Hepatocyte (in vitro differentiated cells): ENCODE data around the gene HCN2.

ENCODE experiments used
- CTCF ChIP-seq: fragments of 200-600 bp; sonication (generic); IDR thresholded peaks from 2 replicates; pipeline ENCODE4 v1.5.1; 2016; ENCODE audit warnings: antibody characterized with exemption, mild to moderate bottlenecking; ENCODE audit not compliant: poor library complexity
- EZH2 ChIP-seq: fragments of 200-600 bp; sonication (generic); IDR thresholded peaks from 2 replicates; pipeline ENCODE4 v1.6.1; 2016; ENCODE audit warnings: antibody characterized with exemption, mild to moderate bottlenecking, borderline replicate concordance
- EZH2phosphoT487 ChIP-seq: fragments of 200-600 bp; sonication (generic); IDR thresholded peaks from one replicate; pipeline ENCODE4 v1.6.1; 2018; ENCODE audit warnings: antibody characterized with exemption, mild to moderate bottlenecking, low read depth, moderate library complexity; ENCODE audit not compliant: unreplicated experiment, severe bottlenecking

- no peak for TF ChIP-seq EZH2phosphoT487
- no peak for TF ChIP-seq CTCF
- TF ChIP-seq EZH2, result no peak
These were observed 50.5 kb downstream of the HCN2 start for GRCh38 chr19:640161-640558.
